Measurements from ENCODE around the gene CBLC. TPM values are rescaled to one million over a fixed set of nuclear protein-coding genes. Genes with fewer than 3 reads are reported as not detected.

The CBLC gene
- total and polyA plus RNA-seq, 10 of the 15 experiments (the other 5 are each of a cell fraction or from before 2014, with no cell fraction given): not detected

GRCh38 chr19:44823373-44823698 lies 45.6 kb downstream of the CBLC start:
- ATAC-seq: no peak
- RAD21 ChIA-PET (ENCODE audit: unreplicated experiment): no interaction called here
- CTCF ChIA-PET: interaction anchor here (0.8 to 1.0 kb wide), 2 partner anchors 16 to 39 kb away, joined by 3 read pairs; no protein-coding TSS in a partner anchor

More at GRCh38 chr19:44823373-44823698, 45.6 kb downstream of the CBLC start:
- ChIA-PET SMC1A (ENCODE audit: uncharacterized antibody, unreplicated experiment) (interaction anchor here (0.6 kb wide), 1 partner anchor 239 kb away, joined by 4 read pairs; no protein-coding TSS in a partner anchor), POLR2A (no interaction called here)
- H2AFZ ChIP-seq (ENCODE audit: control insufficient read depth, low read depth, low read length): no peak overlapping the region
- in situ Hi-C loops (cut with MboI) (no loop called here), intact Hi-C loops (cut with micrococcal nuclease; ENCODE audit: unreplicated experiment) (no loop called here)
- BruUV-seq (replicated peaks): no TSS peak
- H3K4me1 ChIP-seq (ENCODE audit: control insufficient read depth, insufficient read depth, low read length): no peaks in the 10 kb centered on the region
- H3K27me3 ChIP-seq (replicated peaks in 1 of 2; ENCODE audit: control insufficient read depth in 2 of 2, insufficient read depth in 2 of 2, low read length in 1 of 2): 0 out of 4 replicates have a peak, but pooled peaks cover 0 to 1% of the 10 kb centered on the region in 2 experiments
- H3K27ac ChIP-seq (ENCODE audit: control insufficient read depth, insufficient read depth): no peak overlapping the region
- TF ChIP-seq ZBED1 (IDR thresholded peaks at IDR 0.05; ENCODE audit: borderline replicate concordance): no peak
- no peak for TF ChIP-seq YY1 (IDR thresholded peaks at IDR 0.05; ENCODE audit: low read depth, low read length)
- no peak for TF ChIP-seq E2F4 (IDR thresholded peaks at IDR 0.05; ENCODE audit: low read depth, low read length)
- TF ChIP-seq JUNB (IDR thresholded peaks at IDR 0.05): no peak
- no peak for TF ChIP-seq TCF3 (IDR thresholded peaks at IDR 0.05; ENCODE audit: borderline replicate concordance, insufficient read depth, low read depth, low read length)
- no peak for TF ChIP-seq FOS (IDR thresholded peaks at IDR 0.05; ENCODE audit: borderline replicate concordance, extremely low read depth, insufficient read length)
- no peak for TF ChIP-seq BCLAF1 (IDR thresholded peaks at IDR 0.05)
- TF ChIP-seq ZNF592 (IDR thresholded peaks at IDR 0.05): no peak
- TF ChIP-seq CEBPB (IDR thresholded peaks at IDR 0.05; ENCODE audit: borderline replicate concordance in 1 of 2, low read depth in 2 of 2, low read length in 2 of 2): no peak
- TF ChIP-seq ZNF24 (IDR thresholded peaks at IDR 0.05): no peak
- no peak for TF ChIP-seq ZBTB11 (CRISPR knock-in tag; IDR thresholded peaks at IDR 0.05)
- TF ChIP-seq CBX3 (IDR thresholded peaks at IDR 0.05; ENCODE audit: borderline replicate concordance, low read depth): no peak
- no peak for TF ChIP-seq TARDBP (IDR thresholded peaks at IDR 0.05; ENCODE audit: borderline replicate concordance)
- no peak for TF ChIP-seq CBX5 (IDR thresholded peaks at IDR 0.05; ENCODE audit: low read depth)
- no peaks in the 10 kb centered on the region for H4K20me1 ChIP-seq (ENCODE audit: control insufficient read depth, insufficient read depth)
- H3K36me3 ChIP-seq (ENCODE audit: control insufficient read depth in 2 of 2, insufficient read depth in 2 of 2, low read length in 1 of 2): no peaks in the 10 kb centered on the region
- no peaks in the 10 kb centered on the region for H3K79me2 ChIP-seq (ENCODE audit: control insufficient read depth, insufficient read depth, low read length)
- WGBS (ENCODE audit: insufficient coverage, insufficient replicate concordance, low lambda C conversion rate, missing lambda C conversion rate): 35% methylated on average over 4 of the region's 4 CpGs
- no peak overlapping the region for H3K4me2 ChIP-seq (ENCODE audit: control insufficient read depth, insufficient read depth)
- no peak for DNase-seq (ENCODE audit: low read depth, low spot score)
- no peaks in the 10 kb centered on the region for H3K9me3 ChIP-seq (replicated peaks; ENCODE audit: control insufficient read depth, insufficient read depth, low read length)
- FAIRE-seq: no peak
- no peak overlapping the region for H3K9ac ChIP-seq (ENCODE audit: control insufficient read depth, insufficient read depth, low read length)
- no peak overlapping the region for H3K4me3 ChIP-seq

Measured in GM12878 (cell line).